ENCODE data around the gene CTIF. TPM values are rescaled to one million over a fixed set of nuclear protein-coding genes. Genes with fewer than 3 reads are reported as not detected.

The CTIF gene
- total RNA-seq, 6 experiments from 2014 or later: 77.6 to 100 (median 79.2) TPM

DNA sequence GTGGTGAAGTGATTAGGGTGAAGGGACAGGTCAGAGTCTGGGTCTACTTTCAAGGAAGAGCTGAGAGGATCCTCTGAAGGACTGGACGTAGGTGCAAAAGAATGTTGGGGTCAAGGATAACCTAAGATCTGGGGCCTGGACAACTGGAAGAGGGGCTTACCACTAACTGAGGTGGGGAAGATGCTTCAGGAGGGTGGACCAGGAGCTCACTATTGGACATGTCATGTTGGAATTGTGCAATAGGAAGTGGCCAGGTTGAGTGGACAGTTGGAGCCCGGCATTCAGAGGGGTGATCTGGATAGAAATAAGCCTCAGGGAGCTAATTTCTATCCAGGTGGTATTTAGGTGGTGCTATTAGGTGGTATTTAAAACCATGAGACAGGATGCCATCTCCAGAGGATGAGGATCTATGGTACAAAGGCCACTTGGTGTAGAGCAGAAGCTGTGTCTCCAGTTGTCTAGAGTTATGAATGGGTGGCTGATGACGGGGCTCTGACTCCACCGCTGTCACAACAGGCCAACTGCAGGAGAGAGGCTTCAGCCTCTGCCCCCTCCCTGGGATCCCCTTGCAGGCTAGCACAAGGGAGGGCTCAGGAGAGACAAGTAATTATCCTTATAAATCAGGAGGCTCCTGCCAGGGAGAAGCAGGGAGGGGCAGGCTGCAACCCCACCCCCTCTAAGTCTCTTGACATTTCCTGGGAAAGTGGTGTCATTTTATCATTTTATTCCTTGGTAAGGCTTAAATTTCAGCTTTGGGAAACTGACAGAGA, 254.0 kb downstream of the CTIF start:
- H3K4me1 Mint-ChIP-seq (ENCODE audit: low read depth): peaks cover 31% of the 10 kb centered on the region
- no peak overlapping the region for H3K4me3 Mint-ChIP-seq
- no peak for DNase-seq
- TF ChIP-seq, protein P1, sequence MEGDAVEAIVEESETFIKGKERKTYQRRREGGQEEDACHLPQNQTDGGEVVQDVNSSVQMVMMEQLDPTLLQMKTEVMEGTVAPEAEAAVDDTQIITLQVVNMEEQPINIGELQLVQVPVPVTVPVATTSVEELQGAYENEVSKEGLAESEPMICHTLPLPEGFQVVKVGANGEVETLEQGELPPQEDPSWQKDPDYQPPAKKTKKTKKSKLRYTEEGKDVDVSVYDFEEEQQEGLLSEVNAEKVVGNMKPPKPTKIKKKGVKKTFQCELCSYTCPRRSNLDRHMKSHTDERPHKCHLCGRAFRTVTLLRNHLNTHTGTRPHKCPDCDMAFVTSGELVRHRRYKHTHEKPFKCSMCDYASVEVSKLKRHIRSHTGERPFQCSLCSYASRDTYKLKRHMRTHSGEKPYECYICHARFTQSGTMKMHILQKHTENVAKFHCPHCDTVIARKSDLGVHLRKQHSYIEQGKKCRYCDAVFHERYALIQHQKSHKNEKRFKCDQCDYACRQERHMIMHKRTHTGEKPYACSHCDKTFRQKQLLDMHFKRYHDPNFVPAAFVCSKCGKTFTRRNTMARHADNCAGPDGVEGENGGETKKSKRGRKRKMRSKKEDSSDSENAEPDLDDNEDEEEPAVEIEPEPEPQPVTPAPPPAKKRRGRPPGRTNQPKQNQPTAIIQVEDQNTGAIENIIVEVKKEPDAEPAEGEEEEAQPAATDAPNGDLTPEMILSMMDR (IDR thresholded peaks at IDR 0.05): no peak
- H3K36me3 Mint-ChIP-seq (ENCODE audit: low read depth): peaks cover 63% of the 10 kb centered on the region
- H3K9me3 Mint-ChIP-seq: no peaks in the 10 kb centered on the region
- peaks cover 19% of the 10 kb centered on the region for H3K27me3 Mint-ChIP-seq (ENCODE audit: insufficient read depth)
- H3K27ac Mint-ChIP-seq: no peak overlapping the region; the same call in 1 of the 2 replicates

GRCh38 chr18:48794251-48794970, 255.6 kb downstream of the CTIF start:
- DNase-seq: no peak
- TF ChIP-seq, protein P1 (IDR thresholded peaks at IDR 0.05): no peak
- peaks cover 47% of the 10 kb centered on the region for H3K36me3 Mint-ChIP-seq (ENCODE audit: low read depth)
- no peaks in the 10 kb centered on the region for H3K9me3 Mint-ChIP-seq
- H3K27me3 Mint-ChIP-seq (ENCODE audit: insufficient read depth): peaks cover 21% of the 10 kb centered on the region
- peaks cover 27% of the 10 kb centered on the region for H3K4me1 Mint-ChIP-seq (ENCODE audit: low read depth)
- H3K4me3 Mint-ChIP-seq: no peak overlapping the region
- no peak overlapping the region for H3K27ac Mint-ChIP-seq

DNA sequence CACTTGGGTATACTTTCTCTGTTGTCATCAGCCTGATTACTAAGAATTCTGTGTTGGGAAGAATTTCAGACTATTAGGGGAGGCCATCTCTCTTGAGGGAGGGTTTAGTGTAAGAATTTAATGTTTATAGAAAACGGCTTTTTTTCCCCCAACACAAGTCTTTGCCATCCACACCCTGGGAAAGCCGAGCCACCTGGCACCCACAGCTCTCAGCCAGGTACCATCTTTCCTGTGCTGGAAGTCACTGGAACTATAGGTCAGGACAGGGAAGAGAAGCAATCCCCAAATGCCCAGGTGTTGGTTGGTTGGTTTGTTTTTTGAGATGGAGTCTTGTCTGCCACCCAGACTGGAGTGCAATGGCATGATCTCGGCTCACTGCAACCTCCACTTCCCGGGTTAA, 256.9 kb downstream of the CTIF start:
- peaks cover 43% of the 10 kb centered on the region for H3K36me3 Mint-ChIP-seq (ENCODE audit: low read depth)
- no peak for DNase-seq
- TF ChIP-seq, protein P1 (IDR thresholded peaks at IDR 0.05): no peak
- peaks cover 14% of the 10 kb centered on the region for H3K27me3 Mint-ChIP-seq (ENCODE audit: insufficient read depth)
- no peak overlapping the region for H3K4me3 Mint-ChIP-seq
- H3K4me1 Mint-ChIP-seq (ENCODE audit: low read depth): peaks cover 34% of the 10 kb centered on the region
- H3K27ac Mint-ChIP-seq: no peak overlapping the region
- no peaks in the 10 kb centered on the region for H3K9me3 Mint-ChIP-seq

DNA sequence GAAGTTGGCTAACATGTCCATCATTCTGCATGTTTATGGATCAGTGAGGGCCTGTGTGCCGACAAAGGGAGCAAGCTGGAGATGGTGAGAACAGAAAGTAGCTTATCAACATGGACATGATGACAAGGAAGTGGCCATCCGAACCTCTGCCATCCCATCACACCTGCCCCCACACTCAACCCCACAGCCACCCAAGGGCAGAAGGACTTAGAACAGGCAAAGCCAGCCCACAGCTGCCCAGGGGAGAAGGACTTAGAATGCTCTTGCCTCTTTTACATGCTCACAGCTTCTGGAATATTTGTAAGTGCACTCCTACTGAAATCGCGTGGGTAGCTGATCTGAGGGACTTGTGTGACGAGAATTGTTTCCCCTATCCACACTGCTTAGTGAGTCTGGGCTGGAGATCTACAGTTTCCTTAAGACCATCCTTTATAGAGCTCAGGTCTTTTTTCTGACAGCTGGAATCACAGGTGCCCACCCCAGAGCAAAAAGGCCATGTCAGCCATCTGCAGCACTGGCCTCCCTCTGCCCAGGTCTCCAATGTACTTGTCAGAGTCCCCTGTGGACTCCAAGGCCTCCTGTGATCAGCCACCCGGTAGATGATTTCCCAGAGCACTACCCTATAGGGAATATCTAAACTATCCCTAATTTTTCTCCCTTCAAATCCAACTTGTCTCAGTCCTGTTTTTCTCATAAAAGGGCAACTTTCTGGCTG, 257.8 kb downstream of the CTIF start:
- peaks cover 40% of the 10 kb centered on the region for H3K36me3 Mint-ChIP-seq (ENCODE audit: low read depth)
- peaks cover 11% of the 10 kb centered on the region for H3K27me3 Mint-ChIP-seq (ENCODE audit: insufficient read depth)
- no peaks in the 10 kb centered on the region for H3K9me3 Mint-ChIP-seq
- TF ChIP-seq, protein P1 (IDR thresholded peaks at IDR 0.05): no peak
- peaks cover 34% of the 10 kb centered on the region for H3K4me1 Mint-ChIP-seq (ENCODE audit: low read depth)
- no peak overlapping the region for H3K4me3 Mint-ChIP-seq
- no peak for DNase-seq
- no peak overlapping the region for H3K27ac Mint-ChIP-seq

DNA sequence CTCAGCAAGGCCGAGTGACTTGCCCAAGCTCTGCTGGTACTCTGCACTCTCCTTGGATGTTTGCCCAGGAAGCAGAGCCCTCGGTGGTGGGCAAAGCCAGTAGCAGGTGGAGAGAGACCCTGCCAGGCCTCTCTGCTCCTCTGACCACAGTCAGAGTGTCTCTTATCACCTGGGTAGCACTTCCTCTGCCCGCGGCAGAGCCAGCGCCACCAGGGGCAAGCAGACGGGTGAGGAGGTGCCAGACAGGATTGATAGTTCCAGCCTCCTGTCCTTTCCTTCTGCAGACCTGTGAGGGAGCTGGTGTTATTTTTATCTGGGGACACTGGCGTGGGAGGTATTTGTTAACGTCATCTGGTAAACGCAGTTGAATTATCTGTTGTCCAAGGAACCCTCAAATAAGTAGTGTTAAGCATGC, 259.0 kb downstream of the CTIF start:
- Mint-ChIP-seq H3K9me3 (no peaks in the 10 kb centered on the region), H3K36me3 (ENCODE audit: low read depth) (peaks cover 32% of the 10 kb centered on the region), H3K4me1 (ENCODE audit: low read depth) (peaks cover 29% of the 10 kb centered on the region), H3K27ac (no peak overlapping the region), H3K27me3 (ENCODE audit: insufficient read depth) (peaks cover 5% of the 10 kb centered on the region; the same call in 1 of the 2 replicates), H3K4me3 (no peak overlapping the region)
- TF ChIP-seq, protein P1 (IDR thresholded peaks at IDR 0.05): no peak
- DNase-seq: no peak
